Liver (tissue), 9 donors: ENCODE data around the gene PIEZO1. TPM values are rescaled to one million over a fixed set of nuclear protein-coding genes. Genes with fewer than 3 reads are reported as not detected.

Experiments used
- DNase-seq: peaks from one replicate; pipeline ENCODE4 v3.0.0-alpha.2; 2017; ENCODE audit warnings: low spot score
- H3K27ac ChIP-seq, 2 donors: one replicate each; pipeline ENCODE4 v1.7.0; 2013; ENCODE audit warnings: inconsistent platforms in 2 of 2, low read length in 2 of 2, control low read depth in 1 of 2, low read depth in 1 of 2, mild to moderate bottlenecking in 1 of 2
- H3K27me3 ChIP-seq, 4 donors: one replicate each; pipeline versions ENCODE4 v1.6.1 to v1.7.0; 2013; ENCODE audit warnings: low read length in 3 of 4, inconsistent platforms in 1 of 4, mild to moderate bottlenecking in 1 of 4, moderate library complexity in 1 of 4; ENCODE audit not compliant: control insufficient read depth in 4 of 4, insufficient read depth in 4 of 4
- H3K36me3 ChIP-seq, 4 donors: one replicate each; pipeline versions ENCODE4 v1.6.1 to v1.7.0; 2013; ENCODE audit warnings: low read length in 3 of 4, mild to moderate bottlenecking in 3 of 4, low read depth in 1 of 4, moderate library complexity in 1 of 4; ENCODE audit not compliant: control insufficient read depth in 4 of 4, insufficient read depth in 3 of 4
- H3K4me1 ChIP-seq, 4 donors: one replicate each; pipeline versions ENCODE4 v1.6.1 to v1.7.0; 2013; ENCODE audit warnings: low read length in 3 of 4, mild to moderate bottlenecking in 3 of 4, moderate library complexity in 1 of 4; ENCODE audit not compliant: control insufficient read depth in 4 of 4, insufficient read depth in 4 of 4
- H3K4me3 ChIP-seq, 3 donors: one replicate each; pipeline versions ENCODE4 v1.6.1 to v1.7.0; 2013; ENCODE audit warnings: low read length in 3 of 3, control low read depth in 1 of 3, low read depth in 1 of 3, mild to moderate bottlenecking in 1 of 3
- H3K9ac ChIP-seq, 2 donors: one replicate each; pipeline ENCODE4 v1.7.0; 2013; ENCODE audit warnings: low read length in 2 of 2, mild to moderate bottlenecking in 2 of 2, moderate library complexity in 2 of 2, control low read depth in 1 of 2, low read depth in 1 of 2
- H3K9me3 ChIP-seq, 4 donors: one replicate each; pipeline versions ENCODE4 v1.6.1 to v1.7.0; 2013; ENCODE audit warnings: low read length in 3 of 4; ENCODE audit not compliant: control insufficient read depth in 4 of 4
- ATF3 ChIP-seq: IDR thresholded peaks from 2 replicates; pipeline ENCODE4 v1.6.1; 2016; ENCODE audit warnings: antibody characterized with exemption
- CTCF ChIP-seq: fragments of 150-350 bp; IDR thresholded peaks from 2 replicates; pipeline ENCODE4 v1.5.1; 2017; ENCODE audit warnings: improper control_type of control experiment, low read depth, low read length; ENCODE audit not compliant: missing input control
- EGR1 ChIP-seq, 2 donors: IDR thresholded peaks; 2 replicates each; pipeline ENCODE4 v1.6.1; 2016 to 2018; ENCODE audit warnings: antibody characterized with exemption in 2 of 2, low read depth in 2 of 2
- FOXA1 ChIP-seq: IDR thresholded peaks from 2 replicates; pipeline ENCODE4 v1.6.1; 2016; ENCODE audit warnings: antibody characterized with exemption
- FOXA2 ChIP-seq: IDR thresholded peaks from 2 replicates; pipeline ENCODE4 v1.6.1; 2016; ENCODE audit warnings: antibody characterized with exemption
- GABPA ChIP-seq, 2 donors: IDR thresholded peaks in 1 of 2; conservative IDR thresholded peaks in 1 of 2; 2 replicates each; pipeline ENCODE4 v1.6.1; 2016; ENCODE audit warnings: antibody characterized with exemption in 2 of 2, mild to moderate bottlenecking in 1 of 2, moderate library complexity in 1 of 2
- HNF4A ChIP-seq, 2 donors: conservative IDR thresholded peaks; 2 replicates each; pipeline ENCODE4 v1.6.1; 2016; ENCODE audit warnings: antibody characterized with exemption in 2 of 2, mild to moderate bottlenecking in 2 of 2
- HNF4G ChIP-seq: IDR thresholded peaks from 2 replicates; pipeline ENCODE4 v1.6.1; 2016; ENCODE audit warnings: antibody characterized with exemption
- JUND ChIP-seq, 2 donors: IDR thresholded peaks; 2 replicates each; pipeline ENCODE4 v1.6.1; 2016; ENCODE audit warnings: antibody characterized with exemption in 2 of 2
- NR2F2 ChIP-seq: IDR thresholded peaks from 2 replicates; pipeline ENCODE4 v1.6.1; 2016; ENCODE audit warnings: antibody characterized with exemption
- RAD21 ChIP-seq, 2 donors: IDR thresholded peaks; 2 replicates each; pipeline ENCODE4 v1.6.1; 2016; ENCODE audit warnings: antibody characterized with exemption in 2 of 2, mild to moderate bottlenecking in 2 of 2
- RXRA ChIP-seq, 2 donors: IDR thresholded peaks; 2 replicates each; pipeline ENCODE4 v1.6.1; 2017 to 2018; ENCODE audit warnings: antibody characterized with exemption in 2 of 2, mild to moderate bottlenecking in 1 of 2
- SP1 ChIP-seq: IDR thresholded peaks from 2 replicates; pipeline ENCODE4 v1.6.1; 2018; ENCODE audit warnings: antibody characterized with exemption, mild to moderate bottlenecking
- TAF1 ChIP-seq: conservative IDR thresholded peaks from 2 replicates; pipeline ENCODE4 v1.6.1; 2016; ENCODE audit warnings: antibody characterized with exemption, mild to moderate bottlenecking
- WGBS: extraction: QIAGEN DNeasy Blood & Tissue Kit; methylation state at CpG from one replicate; pipeline ENCODE4 v1.1.7; 2013; 5-methylcytosine and 5-hydroxymethylcytosine counted together
- polyA plus RNA-seq, 2 donors: library from polyadenylated mRNA; stranded (reverse) in 1 of 2; unstranded in 1 of 2; fragments of 200-250 nt in 1 of 2; fragments of >200 nt in 1 of 2; fragmentation: Nextera tagmentation in 1 of 2; extraction: Ambion mirVana in 1 of 2; gene quantifications; one replicate each; pipeline versions ENCODE4 v1.2.1 to v1.2.3, GENCODE V29; 2013 to 2015
- total RNA-seq, 2 donors: library from RNA; depleted of rRNA; stranded (reverse); fragments of >200 nt; gene quantifications; one replicate each; pipeline ENCODE4 v1.2.3, GENCODE V29; 2014
- TF ChIP-seq, protein P1 (sequence below): IDR thresholded peaks from 2 replicates; pipeline ENCODE4 v1.6.1; 2016; ENCODE audit warnings: antibody characterized with exemption
- TF ChIP-seq, protein P2 (sequence below): IDR thresholded peaks from 2 replicates; pipeline ENCODE4 v1.6.1; 2016; ENCODE audit warnings: antibody characterized with exemption
- donor health status: healthy.
- donor health status: healthy.
- donor health status: healthy.
- donor health status: healthy.
- donor health status: healthy.

PIEZO1 gene
- total and polyA plus RNA-seq, 4 donors: 15.3 to 74.7 (median 59.2) TPM

DNA sequence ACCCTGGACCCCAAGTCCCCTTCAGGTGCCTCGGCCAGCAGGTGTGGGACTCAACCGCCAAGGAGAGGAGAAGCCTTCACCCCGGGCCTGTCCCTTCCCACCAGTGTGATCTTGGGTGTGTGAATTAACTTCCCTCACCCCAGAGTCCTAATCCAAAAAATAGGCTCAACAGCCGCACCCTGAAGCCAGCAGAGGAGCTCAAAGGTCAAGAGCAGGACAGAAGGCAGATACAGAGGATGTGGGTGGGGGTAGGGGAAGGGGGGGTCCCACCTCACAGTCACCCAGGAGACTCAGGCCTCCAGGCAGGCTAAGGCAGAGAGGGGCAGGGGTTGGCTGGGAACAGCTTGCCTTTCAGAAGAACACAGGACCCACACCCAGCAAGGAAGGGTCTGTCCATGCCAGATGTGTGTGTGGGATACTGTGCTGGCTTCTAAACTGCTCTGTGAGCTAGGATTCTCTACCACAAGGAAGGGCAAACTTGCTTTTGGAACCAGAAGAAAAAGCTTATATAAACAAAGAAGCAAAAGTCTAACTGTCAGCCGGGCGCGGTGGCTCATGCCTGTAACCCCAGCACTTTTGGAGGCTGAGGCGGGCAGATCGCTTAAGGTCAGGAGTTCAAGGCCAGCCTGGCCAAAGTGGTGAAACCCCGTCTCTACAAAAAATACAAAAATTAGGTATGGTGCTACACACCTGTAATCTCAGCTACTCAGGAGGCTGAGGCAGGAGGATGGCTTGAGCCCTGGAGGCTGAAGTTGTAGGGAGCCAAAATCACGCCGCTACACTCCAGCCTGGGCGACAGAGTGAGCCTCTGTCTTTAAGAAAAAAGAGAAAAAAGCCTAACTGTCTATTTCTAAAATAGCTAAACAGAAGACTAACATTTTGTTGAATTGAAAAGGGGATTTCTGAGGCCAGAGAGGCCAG lies 4.6 kb downstream of the PIEZO1 start:
- DNase-seq: no peak
- Histone ChIP-seq H3K4me1 (peaks cover 13 to 52% (median 32%) of the 10 kb centered on the region in 4 donors), H3K27ac (peak overlapping the region in 1 of 2 donors; percentile 10), H3K9me3 (no peaks in the 10 kb centered on the region), H3K36me3 (no peaks in the 10 kb centered on the region), H3K27me3 (no peaks in the 10 kb centered on the region), H3K4me3 (no peak overlapping the region), H3K9ac (no peak overlapping the region)
- TF ChIP-seq RAD21 (IDR thresholded peaks at IDR 0.05): no peak
- TF ChIP-seq FOXA2: no peak
- no peak for TF ChIP-seq HNF4A (conservative IDR thresholded peaks at IDR 0.05)
- peak; percentile 40 for TF ChIP-seq NR2F2
- TF ChIP-seq ATF3: no peak
- TF ChIP-seq, protein P1, sequence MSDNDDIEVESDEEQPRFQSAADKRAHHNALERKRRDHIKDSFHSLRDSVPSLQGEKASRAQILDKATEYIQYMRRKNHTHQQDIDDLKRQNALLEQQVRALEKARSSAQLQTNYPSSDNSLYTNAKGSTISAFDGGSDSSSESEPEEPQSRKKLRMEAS: no peak
- no peak for TF ChIP-seq SP1
- no peak for TF ChIP-seq FOXA1
- peak in 1 of 2 donors; percentile 31 for TF ChIP-seq RXRA (IDR thresholded peaks at IDR 0.05)
- 43% methylated on average over 13 of the region's 13 CpGs for WGBS

GRCh38 chr16:88779406-88780141 lies 5.4 kb downstream of the PIEZO1 start:
- Histone ChIP-seq H3K27me3 (no peaks in the 10 kb centered on the region), H3K4me1 (peaks cover 13 to 53% (median 32%) of the 10 kb centered on the region in 4 donors), H3K9me3 (no peaks in the 10 kb centered on the region), H3K27ac (no peak overlapping the region), H3K4me3 (no peak overlapping the region), H3K36me3 (no peaks in the 10 kb centered on the region), H3K9ac (no peak overlapping the region)
- no peak for TF ChIP-seq CTCF
- TF ChIP-seq RXRA (IDR thresholded peaks at IDR 0.05): no peak
- TF ChIP-seq HNF4A (conservative IDR thresholded peaks at IDR 0.05): no peak
- TF ChIP-seq TAF1: no peak
- TF ChIP-seq SP1: no peak
- TF ChIP-seq NR2F2: no peak
- TF ChIP-seq, protein P1: no peak
- TF ChIP-seq GABPA (IDR thresholded peaks at IDR 0.05 in 1 of 2, conservative IDR thresholded peaks at IDR 0.05 in 1 of 2): no peak
- no peak for TF ChIP-seq FOXA2
- TF ChIP-seq HNF4G: no peak
- TF ChIP-seq RAD21 (IDR thresholded peaks at IDR 0.05): no peak
- TF ChIP-seq, protein P2, sequence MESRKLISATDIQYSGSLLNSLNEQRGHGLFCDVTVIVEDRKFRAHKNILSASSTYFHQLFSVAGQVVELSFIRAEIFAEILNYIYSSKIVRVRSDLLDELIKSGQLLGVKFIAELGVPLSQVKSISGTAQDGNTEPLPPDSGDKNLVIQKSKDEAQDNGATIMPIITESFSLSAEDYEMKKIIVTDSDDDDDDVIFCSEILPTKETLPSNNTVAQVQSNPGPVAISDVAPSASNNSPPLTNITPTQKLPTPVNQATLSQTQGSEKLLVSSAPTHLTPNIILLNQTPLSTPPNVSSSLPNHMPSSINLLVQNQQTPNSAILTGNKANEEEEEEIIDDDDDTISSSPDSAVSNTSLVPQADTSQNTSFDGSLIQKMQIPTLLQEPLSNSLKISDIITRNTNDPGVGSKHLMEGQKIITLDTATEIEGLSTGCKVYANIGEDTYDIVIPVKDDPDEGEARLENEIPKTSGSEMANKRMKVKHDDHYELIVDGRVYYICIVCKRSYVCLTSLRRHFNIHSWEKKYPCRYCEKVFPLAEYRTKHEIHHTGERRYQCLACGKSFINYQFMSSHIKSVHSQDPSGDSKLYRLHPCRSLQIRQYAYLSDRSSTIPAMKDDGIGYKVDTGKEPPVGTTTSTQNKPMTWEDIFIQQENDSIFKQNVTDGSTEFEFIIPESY: no peak
- no peak for TF ChIP-seq JUND (IDR thresholded peaks at IDR 0.05)
- TF ChIP-seq EGR1 (IDR thresholded peaks at IDR 0.05; ENCODE audit: low read depth in 2 of 2): no peak
- WGBS: 77% methylated on average over 34 of the region's 34 CpGs
- no peak for DNase-seq
